Esophagus muscularis mucosa (tissue), 4 donors: ENCODE measurements around the gene BHMT2.

ENCODE experiments used
- CTCF ChIP-seq, 3 experiments: fragments of 200-600 bp in 2 of 3; fragments of 450-650 bp in 1 of 3; sonication (generic) in 2 of 3; IDR thresholded peaks; one replicate each; pipeline ENCODE4 v1.5.1; 2017 to 2019; ENCODE audit warnings: antibody characterized with exemption in 3 of 3, mild to moderate bottlenecking in 2 of 3, moderate library complexity in 1 of 3
- EP300 ChIP-seq: sonication (generic); formaldehyde crosslinking; IDR thresholded peaks from one replicate; pipeline ENCODE4 v1.6.1; 2017; ENCODE audit warnings: antibody characterized with exemption
- POLR2A ChIP-seq: fragments of 450-650 bp; IDR thresholded peaks from one replicate; pipeline ENCODE4 v1.6.1; 2017; ENCODE audit warnings: antibody characterized with exemption, moderate library complexity, mild to moderate bottlenecking, low read depth
- POLR2AphosphoS5 ChIP-seq, 2 donors: sonication (generic); formaldehyde crosslinking; IDR thresholded peaks; one replicate each; pipeline ENCODE4 v1.6.1; 2017; ENCODE audit warnings: antibody characterized with exemption in 2 of 2

GRCh38 chr5:79059674-79060073, 9.9 kb upstream of the BHMT2 start:
- TF ChIP-seq POLR2A (no peak), CTCF (IDR thresholded peaks at IDR 0.05) (no peak), POLR2AphosphoS5 (IDR thresholded peaks at IDR 0.05) (no peak), EP300 (no peak)
